Body of pancreas (tissue), 4 donors: Measurements from ENCODE around the gene ATRAID.

Source experiments
- POLR2A ChIP-seq, 3 donors: fragments of 450-650 bp; IDR thresholded peaks; one replicate each; pipeline ENCODE4 v1.6.1; 2016; ENCODE audit warnings: antibody characterized with exemption in 3 of 3, mild to moderate bottlenecking in 2 of 3
- TF ChIP-seq, protein P1 (sequence below), 7 experiments: fragments of 450-650 bp in 4 of 7; fragments of 200-600 bp in 3 of 7; sonication (generic) in 3 of 7; IDR thresholded peaks; one replicate each; pipeline ENCODE4 v1.5.1; 2016 to 2019; ENCODE audit warnings: antibody characterized with exemption in 7 of 7

- no peak for TF ChIP-seq POLR2A (IDR thresholded peaks at IDR 0.05)
- TF ChIP-seq, protein P1, sequence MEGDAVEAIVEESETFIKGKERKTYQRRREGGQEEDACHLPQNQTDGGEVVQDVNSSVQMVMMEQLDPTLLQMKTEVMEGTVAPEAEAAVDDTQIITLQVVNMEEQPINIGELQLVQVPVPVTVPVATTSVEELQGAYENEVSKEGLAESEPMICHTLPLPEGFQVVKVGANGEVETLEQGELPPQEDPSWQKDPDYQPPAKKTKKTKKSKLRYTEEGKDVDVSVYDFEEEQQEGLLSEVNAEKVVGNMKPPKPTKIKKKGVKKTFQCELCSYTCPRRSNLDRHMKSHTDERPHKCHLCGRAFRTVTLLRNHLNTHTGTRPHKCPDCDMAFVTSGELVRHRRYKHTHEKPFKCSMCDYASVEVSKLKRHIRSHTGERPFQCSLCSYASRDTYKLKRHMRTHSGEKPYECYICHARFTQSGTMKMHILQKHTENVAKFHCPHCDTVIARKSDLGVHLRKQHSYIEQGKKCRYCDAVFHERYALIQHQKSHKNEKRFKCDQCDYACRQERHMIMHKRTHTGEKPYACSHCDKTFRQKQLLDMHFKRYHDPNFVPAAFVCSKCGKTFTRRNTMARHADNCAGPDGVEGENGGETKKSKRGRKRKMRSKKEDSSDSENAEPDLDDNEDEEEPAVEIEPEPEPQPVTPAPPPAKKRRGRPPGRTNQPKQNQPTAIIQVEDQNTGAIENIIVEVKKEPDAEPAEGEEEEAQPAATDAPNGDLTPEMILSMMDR (IDR thresholded peaks at IDR 0.05) = no peak
Observed at GRCh38 chr2:27263287-27264252, 51.7 kb downstream of the ATRAID start.
